HCEC 1CT (cell line): ENCODE measurements around the gene CFAP97D1.

Source experiments
- DNase-seq: peaks from one replicate; pipeline ENCODE4 v3.0.0-alpha.2; 2017

CFAP97D1 gene

DNA sequence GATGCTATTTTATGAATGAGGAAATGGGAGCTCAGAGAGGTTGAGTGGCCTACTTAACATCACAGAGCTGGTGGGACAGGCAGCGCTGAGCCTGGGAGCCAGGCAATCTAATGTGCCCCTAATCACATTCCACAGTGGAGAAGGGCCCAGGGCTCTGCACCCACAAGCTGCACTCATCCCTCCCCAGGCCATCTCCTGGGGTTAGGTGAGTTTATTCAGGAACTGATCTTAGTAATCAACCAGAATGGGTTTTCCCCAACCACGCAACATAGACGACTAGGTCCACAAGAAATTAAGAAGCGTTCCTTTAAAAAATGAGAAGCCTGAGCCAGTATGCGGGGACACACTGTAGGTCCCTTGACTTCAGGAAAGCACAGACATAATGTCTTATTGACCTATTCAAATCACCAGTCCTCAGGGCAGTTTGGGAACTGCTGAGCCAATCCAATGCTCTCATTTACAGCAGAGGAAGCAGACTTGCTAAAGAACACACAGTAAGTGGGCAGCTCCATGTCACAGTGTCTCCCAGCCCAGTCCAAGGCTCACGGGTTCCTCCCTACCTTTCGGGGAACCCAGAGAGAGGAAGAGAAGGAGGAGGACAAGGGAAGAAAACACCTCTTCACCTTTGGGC is 50.4 kb downstream of the CFAP97D1 start:
- no peak for DNase-seq

- no peak for DNase-seq
Observed at GRCh38 chr17:43831633-43832032, 51.4 kb downstream of the CFAP97D1 start.

DNA sequence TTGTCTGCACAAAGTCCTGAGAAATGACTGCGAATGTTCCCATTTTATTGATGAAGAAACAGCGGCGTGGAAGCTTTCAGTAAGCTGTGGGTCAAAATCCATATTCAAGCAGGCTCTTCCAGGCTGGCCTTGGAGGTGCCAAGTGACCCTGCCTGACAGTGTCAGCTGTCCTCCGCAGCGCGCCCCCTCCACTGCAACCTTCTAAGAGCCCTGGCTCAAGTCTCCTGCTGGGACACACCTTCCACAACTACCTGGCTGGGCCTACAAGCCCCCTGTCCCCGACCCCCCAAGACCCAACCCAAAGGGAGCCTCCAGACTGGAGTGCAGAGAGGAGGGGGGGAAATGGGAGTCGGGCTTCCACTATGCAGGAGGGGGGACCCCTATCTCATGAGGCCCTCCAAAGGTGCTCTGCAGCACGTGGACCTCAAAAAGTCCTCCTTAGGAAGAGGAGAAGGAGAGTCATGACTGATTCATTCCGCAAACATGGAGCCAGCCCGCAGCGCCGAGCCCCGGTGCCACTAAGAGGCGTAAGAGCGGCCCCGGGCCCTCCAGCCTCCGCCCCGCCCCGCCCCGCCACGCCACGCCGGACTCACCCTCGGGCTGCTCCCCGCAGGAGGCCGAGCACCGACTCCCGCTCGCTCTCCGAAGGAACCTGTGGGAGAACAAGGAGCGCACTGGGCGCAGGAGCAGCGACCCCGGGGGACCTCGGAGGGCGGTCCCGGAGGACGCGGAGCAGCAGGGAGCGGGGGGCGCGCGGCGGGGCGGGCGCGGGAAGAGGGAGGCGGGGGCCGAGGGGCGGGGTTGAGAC is 52.1 kb downstream of the CFAP97D1 start:
- DNase-seq = peak; percentile 84

DNA sequence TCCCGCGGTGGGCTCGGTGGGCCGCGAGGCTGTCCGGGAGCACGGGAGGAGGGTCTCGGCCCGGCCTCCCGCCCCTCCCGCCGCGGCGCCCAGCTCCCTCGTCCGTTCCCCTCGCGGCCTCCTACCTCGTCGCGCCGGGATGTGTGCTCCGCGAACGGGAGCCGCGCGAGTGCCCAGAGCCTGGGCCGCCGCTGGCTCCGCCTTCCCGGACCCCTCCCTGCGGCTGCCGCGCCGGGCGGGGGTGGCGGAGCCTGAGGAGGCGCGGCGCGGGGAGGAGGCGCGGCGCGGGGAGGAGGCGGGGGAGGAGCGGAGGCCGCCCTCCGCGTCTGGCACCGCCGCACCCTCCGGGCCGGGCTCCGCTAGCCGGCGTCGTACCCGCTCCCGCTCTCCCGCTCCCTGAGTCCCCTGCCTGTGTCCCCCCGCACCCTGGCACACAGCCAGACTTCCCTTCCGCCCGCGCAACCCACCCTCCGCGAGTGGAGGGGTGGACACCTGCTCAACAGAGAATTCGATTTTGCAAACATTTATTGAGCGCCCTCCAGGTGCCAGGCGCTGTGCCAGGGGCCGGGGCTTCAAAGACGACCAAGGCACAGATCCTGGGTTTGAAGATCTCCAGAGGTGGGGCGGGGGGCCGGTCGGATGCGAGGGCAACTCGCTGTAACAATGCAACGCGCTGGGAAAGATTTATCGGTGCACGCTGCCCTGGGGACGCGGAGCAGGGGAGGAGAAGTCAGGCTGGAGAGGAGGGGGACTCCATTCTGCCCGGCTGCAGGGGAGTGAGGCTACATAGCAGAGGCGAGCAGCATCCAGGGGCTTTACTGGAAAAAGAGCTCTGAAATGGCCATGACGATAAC is 53.0 kb downstream of the CFAP97D1 start, which contains the start of gene MPP3:
MPP3 (minus strand) TSS at position 171 of the 854 bp plus-strand sequence. CDS start 1,240 bp downstream, outside the sequence.
- DNase-seq = peak; percentile 68

GRCh38 chr17:43834106-43834505 is 53.9 kb downstream of the CFAP97D1 start:
- DNase-seq = peak; percentile 17
